RKO (cell line): ENCODE data around the gene PROC.
"Not testable (repeated sequence)": the region's sequence is repeated elsewhere in the genome, so short reads cannot be mapped to it uniquely, and the experiment has no call there.

Experiments used
- DNase-seq: peaks from one replicate; pipeline ENCODE4 v3.0.0-alpha.2; 2016; ENCODE audit warnings: low spot score

Gene PROC

GRCh38 chr2:127397568-127398238, 20.5 kb upstream of the PROC start:
- DNase-seq, result no peak

GRCh38 chr2:127398239-127398590, 20.0 kb upstream of the PROC start:
- DNase-seq, result peak; percentile 84

DNA sequence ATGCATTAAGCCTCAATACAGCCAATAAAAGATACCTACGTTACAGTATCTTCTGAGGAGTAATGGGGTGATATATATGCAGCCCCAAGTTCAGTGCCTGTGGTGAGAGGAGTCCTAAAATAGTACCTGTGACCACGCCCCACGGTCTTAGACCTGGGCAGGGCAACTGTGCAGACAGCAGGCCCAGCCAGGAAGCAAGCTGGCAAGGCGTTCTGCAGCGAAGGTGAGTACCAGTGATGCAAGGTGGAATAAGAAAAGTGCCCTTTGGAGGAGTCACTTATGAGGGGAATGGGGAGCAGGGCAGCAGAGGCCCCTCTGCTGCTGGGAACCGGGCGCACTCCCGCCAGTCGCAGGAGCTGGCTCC, 17.7 kb upstream of the PROC start:
- DNase-seq, result no peak

DNA sequence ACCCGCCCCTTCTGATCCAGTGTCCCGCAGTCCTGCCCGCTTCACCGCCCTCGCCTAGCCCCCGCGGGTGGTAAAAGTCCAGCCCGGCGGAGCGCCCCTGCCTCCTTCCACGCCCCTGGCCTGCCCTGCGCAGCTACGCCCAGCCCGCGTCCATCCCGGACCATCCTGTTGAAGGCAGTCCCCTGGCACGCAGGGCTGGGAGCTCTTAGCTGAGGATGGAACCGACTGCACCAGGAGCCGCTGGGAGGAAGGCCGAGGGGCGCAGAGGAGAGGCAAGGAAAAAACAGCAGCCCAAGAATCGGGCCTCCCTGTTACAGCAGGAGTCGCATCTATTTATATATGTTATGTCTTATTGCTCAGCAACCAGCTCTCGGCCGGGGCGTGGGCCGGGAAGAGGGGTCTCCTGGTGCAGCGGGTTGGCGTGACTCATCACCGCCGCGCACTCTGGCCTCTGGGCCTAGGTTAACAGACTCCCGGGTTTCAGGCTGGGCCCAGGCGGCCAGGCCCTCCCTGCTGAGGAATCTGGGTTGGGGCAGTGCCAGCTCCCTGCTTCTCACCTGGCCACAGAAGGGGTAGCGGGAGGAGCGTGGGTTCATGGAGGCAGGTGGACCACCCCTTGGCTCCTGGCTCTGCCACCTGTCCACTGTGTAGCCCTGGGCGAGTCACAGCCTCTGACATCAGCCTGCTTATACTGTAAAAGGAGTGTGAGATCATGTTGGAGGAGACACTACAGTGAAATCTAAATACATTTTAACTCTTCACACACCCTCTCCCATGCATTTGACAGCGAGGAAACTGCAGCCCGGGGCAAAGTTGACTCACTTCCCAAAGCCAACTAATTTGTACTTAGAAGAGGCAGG, 17.1 kb upstream of the PROC start:
- peak; percentile 15 for DNase-seq

DNA sequence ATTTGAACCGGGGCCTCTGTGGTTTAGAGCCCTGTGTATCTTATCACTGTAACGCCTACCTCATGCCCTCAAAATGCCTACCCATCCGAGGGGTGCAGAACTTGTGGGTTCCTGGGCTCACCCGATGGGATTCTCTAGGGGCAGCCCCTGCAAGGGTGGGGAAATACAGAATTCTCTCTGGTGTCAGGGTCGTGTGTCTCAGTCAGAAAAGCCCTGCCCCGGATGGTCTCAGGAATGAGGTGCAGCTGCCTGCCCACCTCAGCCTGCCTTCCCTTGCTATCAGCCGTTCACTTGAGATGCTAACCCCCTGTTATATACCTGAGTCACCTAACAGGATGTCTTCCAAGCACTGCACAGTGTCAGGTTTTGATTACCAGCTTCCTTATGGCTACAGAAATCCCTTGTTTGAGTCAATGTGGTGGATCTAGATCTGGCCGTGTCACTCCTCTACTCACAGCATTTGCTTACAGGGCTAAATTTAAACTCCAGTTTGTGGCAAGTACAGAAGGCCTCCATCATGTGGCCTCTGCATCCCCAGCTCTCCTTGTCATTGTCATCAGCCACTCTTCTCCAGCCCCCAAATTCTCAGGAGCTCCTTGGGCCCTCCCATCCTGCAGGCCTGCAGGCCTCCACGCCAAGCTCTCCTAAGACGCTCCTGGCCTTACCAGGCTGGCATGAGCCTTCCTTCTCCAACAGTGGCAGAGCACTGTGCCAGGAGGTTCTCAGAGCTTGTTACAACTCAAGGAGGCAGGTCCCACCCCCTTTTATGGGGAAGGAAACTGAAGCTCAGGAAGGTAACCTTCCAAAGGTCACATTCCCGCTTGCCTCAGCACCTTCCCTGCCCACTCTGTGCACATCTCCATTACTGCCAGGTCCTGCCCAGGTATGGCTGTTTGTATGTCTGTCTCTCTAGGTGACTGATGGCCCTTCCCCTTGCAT, 16.2 kb upstream of the PROC start:
- no peak for DNase-seq

DNA sequence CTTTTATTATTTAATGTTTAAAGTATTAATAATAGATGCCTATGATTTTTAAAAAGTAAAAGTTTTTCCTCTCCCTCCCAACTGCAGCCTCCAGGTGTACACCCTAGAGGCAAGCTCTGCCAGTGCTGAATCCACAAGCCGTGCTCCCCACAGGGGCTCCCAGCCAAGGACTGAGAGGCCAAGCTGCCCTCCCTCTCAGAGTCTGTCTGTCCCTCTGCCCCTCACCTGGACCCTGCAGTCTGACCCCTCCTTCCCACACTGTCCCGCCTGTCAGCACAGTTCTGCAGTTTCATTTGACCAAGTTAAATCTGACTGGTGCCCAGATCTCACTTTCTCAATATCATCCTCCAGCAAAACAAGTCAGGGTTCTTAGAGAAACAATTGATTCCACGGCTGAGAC, 14.8 kb upstream of the PROC start:
- DNase-seq, result no peak

DNA sequence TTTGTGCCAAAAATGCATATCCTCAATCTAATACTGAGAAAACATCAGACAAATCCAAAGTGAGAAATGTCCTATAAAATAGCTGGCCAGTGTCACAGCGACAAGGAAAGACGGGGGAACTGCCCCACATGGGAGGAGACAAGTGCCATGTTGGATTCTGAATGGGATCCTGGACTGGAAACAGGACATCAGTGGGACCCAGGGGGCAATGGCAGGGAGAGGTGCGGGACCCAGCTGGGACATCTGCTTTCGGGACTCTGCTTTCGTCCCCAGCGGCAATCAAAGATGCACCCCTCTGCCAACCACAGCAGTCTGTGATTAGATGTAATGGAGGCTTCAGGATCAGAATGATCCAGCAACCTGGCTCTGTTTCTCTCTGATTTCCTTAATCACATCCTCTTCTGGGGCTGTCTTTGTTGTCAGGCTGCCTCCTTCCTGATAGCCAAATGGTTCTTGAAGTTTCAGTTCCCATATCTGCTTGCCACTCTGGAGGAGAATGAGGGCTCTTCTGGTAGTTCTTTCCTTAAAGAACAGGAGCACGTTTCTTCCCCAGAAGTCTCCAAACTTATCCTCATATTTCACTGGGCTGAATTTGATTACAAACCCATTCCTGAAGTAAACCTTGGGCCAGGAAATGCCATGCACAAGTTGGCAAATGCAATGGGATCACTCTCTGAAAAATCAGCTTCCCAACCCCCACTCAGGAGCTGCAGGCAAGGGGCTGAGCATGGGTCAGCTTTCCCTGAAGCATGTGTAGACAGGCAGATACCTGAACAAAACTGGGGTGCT, 13.6 kb upstream of the PROC start:
- no peak for DNase-seq

DNA sequence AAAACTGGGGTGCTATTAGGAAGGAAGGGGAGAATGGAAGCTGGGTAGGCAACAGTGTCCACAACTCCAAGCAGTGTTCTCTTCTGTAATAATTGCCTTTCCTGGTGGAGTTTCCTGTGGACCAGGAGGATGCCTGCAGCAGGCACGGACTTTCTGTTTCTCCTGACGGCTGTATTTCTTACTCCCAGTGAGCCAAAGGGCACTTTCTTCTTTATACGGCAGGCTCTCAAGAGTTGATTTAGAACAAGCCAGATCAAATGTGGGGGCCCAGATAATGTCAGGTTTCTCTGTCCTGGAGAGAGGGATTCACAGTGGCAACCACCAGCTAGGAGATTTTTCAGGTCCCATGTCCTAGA, 13.0 kb upstream of the PROC start:
- DNase-seq, result no peak

GRCh38 chr2:127406454-127406853, 11.8 kb upstream of the PROC start:
- DNase-seq, result no peak

- no peak for DNase-seq
Observed at GRCh38 chr2:127407091-127407490, 11.1 kb upstream of the PROC start.

GRCh38 chr2:127407661-127408003, 10.6 kb upstream of the PROC start:
- peak; percentile 36 for DNase-seq

GRCh38 chr2:127408004-127408806, 10.0 kb upstream of the PROC start:
- peak; percentile 81 for DNase-seq

- no peak for DNase-seq
Observed at GRCh38 chr2:127408807-127409099, 9.5 kb upstream of the PROC start.

- not testable (repeated sequence) for DNase-seq
Observed at GRCh38 chr2:127409716-127410115, 8.5 kb upstream of the PROC start.

GRCh38 chr2:127410871-127411652, 7.2 kb upstream of the PROC start:
- no peak for DNase-seq

- no peak for DNase-seq
Observed at GRCh38 chr2:127411653-127412369, 6.4 kb upstream of the PROC start.

DNA sequence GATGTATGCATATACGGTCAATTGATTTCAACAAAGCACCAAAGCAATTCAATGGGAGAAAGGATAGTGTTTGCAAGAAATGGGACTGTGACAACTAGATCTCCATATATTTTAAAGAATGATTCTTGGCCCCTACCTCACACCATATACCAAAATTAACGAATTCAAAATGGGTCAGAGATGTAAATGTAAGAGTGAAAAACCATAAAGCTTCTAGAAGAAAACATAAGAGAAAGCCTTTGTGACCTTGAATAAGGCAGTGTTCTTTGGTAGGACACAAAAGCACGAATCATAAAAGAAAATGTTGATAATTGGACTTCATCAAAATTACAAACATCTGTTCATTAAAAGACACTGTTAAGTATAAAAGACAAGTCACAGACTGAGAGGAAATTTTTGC, 5.0 kb upstream of the PROC start:
- DNase-seq, result no peak

GRCh38 chr2:127413782-127414637, 4.2 kb upstream of the PROC start:
- DNase-seq, result peak; percentile 12
